Spleen (tissue), 7 donors: ENCODE measurements around the gene TBCEL.

Source experiments
- CTCF ChIP-seq, 11 experiments: fragments of 200-600 bp in 7 of 11; fragments of 450-650 bp in 4 of 11; sonication (generic) in 4 of 11; IDR thresholded peaks in 8 of 11; conservative IDR thresholded peaks in 3 of 11; 1 replicate in 7 of 11; 2 replicates in 4 of 11; pipeline versions ENCODE4 v1.4.0 to v1.8.0; 2016 to 2021; ENCODE audit warnings: antibody characterized with exemption in 11 of 11, inconsistent platforms in 4 of 11, mild to moderate bottlenecking in 1 of 11
- POLR2A ChIP-seq, 3 donors: fragments of 450-650 bp; IDR thresholded peaks; one replicate each; pipeline ENCODE4 v1.5.1; 2017; ENCODE audit warnings: antibody characterized with exemption in 3 of 3, mild to moderate bottlenecking in 1 of 3
- donor health status: DM: no; HTN: no; CAD: no; lungs with moderate emphysema.
- donor health status: DM: no; HTN: no; CAD: no.
- donor health status: DM: no; HTN: no; CAD: no.

GRCh38 chr11:121095561-121095960 lies 71.7 kb downstream of the TBCEL start:
- no peak for TF ChIP-seq POLR2A (IDR thresholded peaks at IDR 0.05)
- TF ChIP-seq CTCF (IDR thresholded peaks at IDR 0.05 in 8 of 11, conservative IDR thresholded peaks at IDR 0.05 in 3 of 11): no peak
